B cell (primary cell): ENCODE data around the gene RNPEP. TPM values are rescaled to one million over a fixed set of nuclear protein-coding genes. Genes with fewer than 3 reads are reported as not detected.

Experiments
- ATAC-seq: fragments of 200-7000 bp; cut with Tn5 transposase; one replicate; pipeline ENCODE4 v1.10.0; 2021; ENCODE audit warnings: low read depth, mild to moderate bottlenecking, moderate number of reproducible peaks, moderate library complexity
- CTCF ChIA-PET: fragments of 350-600 bp; sonication (Branson Sonifier 250); formaldehyde crosslinking; loops from one replicate; lab custom pipeline; 2021; ENCODE audit warnings: antibody characterized with exemption, inconsistent platforms; lab: Charles Lee
- POLR2A ChIA-PET: fragments of 350-600 bp; sonication (Branson Sonifier 250); formaldehyde crosslinking; loops from one replicate; lab custom pipeline; 2021; ENCODE audit warnings: antibody characterized with exemption; lab: Charles Lee
- DNase-seq: peaks from one replicate; pipeline ENCODE4 v3.0.0; 2013
- H2AFZ ChIP-seq: 2 replicates; pipeline ENCODE4 v1.6.1; 2012; ENCODE audit warnings: mild to moderate bottlenecking, low read depth, low read length; ENCODE audit not compliant: insufficient read depth, poor library complexity, severe bottlenecking
- H3K27ac ChIP-seq, 2 donors: 1 replicate in 1 of 2; 2 replicates in 1 of 2; pipeline ENCODE4 v1.5.1; 2012 to 2013; ENCODE audit warnings: low read length in 2 of 2, mild to moderate bottlenecking in 2 of 2, moderate library complexity in 1 of 2
- H3K27me3 ChIP-seq, 4 experiments: fragments of 200-600 bp in 1 of 4; sonication (generic) in 1 of 4; replicated peaks in 1 of 4; 1 replicate in 2 of 4; 2 replicates in 2 of 4; pipeline versions ENCODE4 v1.6.1 to v1.7.0; 2013 to 2016; ENCODE audit warnings: low read length in 3 of 4, mild to moderate bottlenecking in 2 of 4, mixed read lengths in 1 of 4, moderate library complexity in 1 of 4; ENCODE audit not compliant: insufficient read depth in 4 of 4, control insufficient read depth in 3 of 4; ENCODE audit errors: control extremely low read depth in 1 of 4
- H3K36me3 ChIP-seq, 2 experiments: replicated peaks in 1 of 2; 1 replicate in 1 of 2; 2 replicates in 1 of 2; pipeline versions ENCODE4 v1.6.1 to v1.7.1; 2013; ENCODE audit warnings: low read length in 1 of 2; ENCODE audit not compliant: insufficient read depth in 2 of 2, control insufficient read depth in 1 of 2; ENCODE audit errors: control extremely low read depth in 1 of 2, extremely low read depth in 1 of 2
- H3K4me1 ChIP-seq, 2 donors: fragments of 200-600 bp in 1 of 2; sonication (generic) in 1 of 2; 1 replicate in 1 of 2; 2 replicates in 1 of 2; pipeline versions ENCODE4 v1.5.1 to v1.6.1; 2013 to 2017; ENCODE audit warnings: low read length in 2 of 2; ENCODE audit not compliant: control insufficient read depth in 2 of 2, insufficient read depth in 2 of 2
- H3K4me2 ChIP-seq: replicated peaks from 2 replicates; pipeline ENCODE3; 2012; ENCODE audit warnings: mild to moderate bottlenecking, low read depth, low read length; ENCODE audit not compliant: poor library complexity, severe bottlenecking
- H3K4me3 ChIP-seq, 5 experiments: fragments of 200-600 bp in 1 of 5; sonication (generic) in 1 of 5; 1 replicate in 3 of 5; 2 replicates in 2 of 5; pipeline versions ENCODE4 v1.5.1 to v1.7.0; 2011 to 2016; ENCODE audit warnings: low read length in 4 of 5, mild to moderate bottlenecking in 4 of 5, low read depth in 2 of 5, control low read depth in 1 of 5, moderate library complexity in 1 of 5; ENCODE audit not compliant: insufficient read depth in 1 of 5; ENCODE audit errors: control extremely low read depth in 1 of 5, extremely low read depth in 1 of 5
- H3K79me2 ChIP-seq: fragments of 200-600 bp; sonication (generic); one replicate; pipeline ENCODE4 v1.6.0; 2016; ENCODE audit warnings: low read length; ENCODE audit not compliant: control insufficient read depth, insufficient read depth
- H3K9ac ChIP-seq: fragments of 200-600 bp; sonication (generic); 2 replicates; pipeline ENCODE4 v1.6.1; 2017; ENCODE audit warnings: mild to moderate bottlenecking, low read length, moderate library complexity
- H3K9me3 ChIP-seq, 3 donors: one replicate each; pipeline versions ENCODE4 v1.6.1 to v1.7.1; 2013; ENCODE audit warnings: low read length in 2 of 3; ENCODE audit not compliant: control insufficient read depth in 2 of 3, insufficient read depth in 1 of 3; ENCODE audit errors: control extremely low read depth in 1 of 3
- H4K20me1 ChIP-seq: 2 replicates; pipeline ENCODE4 v1.6.0; 2012; ENCODE audit warnings: mild to moderate bottlenecking, low read length; ENCODE audit not compliant: insufficient read depth, control insufficient read depth, poor library complexity, severe bottlenecking
- H3K27ac Mint-ChIP-seq: one replicate; pipeline ENCODE4 v1.8.0; 2021; ENCODE audit warnings: mixed read lengths
- H3K27me3 Mint-ChIP-seq: one replicate; pipeline ENCODE4 v1.8.0; 2021; ENCODE audit warnings: mixed read lengths
- H3K4me1 Mint-ChIP-seq: one replicate; pipeline ENCODE4 v1.8.0; 2021; ENCODE audit warnings: mixed read lengths
- H3K4me3 Mint-ChIP-seq: one replicate; pipeline ENCODE4 v1.8.0; 2021; ENCODE audit warnings: mixed read lengths
- H3K9me3 Mint-ChIP-seq: one replicate; pipeline ENCODE4 v1.8.0; 2022; ENCODE audit warnings: mixed read lengths; ENCODE audit not compliant: insufficient read depth
- EZH2 ChIP-seq: IDR thresholded peaks from 2 replicates; pipeline ENCODE4 v1.6.1; 2012; ENCODE audit warnings: borderline replicate concordance, low read depth, mild to moderate bottlenecking, moderate library complexity, low read length; ENCODE audit not compliant: insufficient read depth, poor library complexity, severe bottlenecking
- WGBS: methylation state at CpG from one replicate; pipeline ENCODE4 v1.1.5; 2013; ENCODE audit warnings: missing lambda C conversion rate; ENCODE audit not compliant: insufficient coverage; 5-methylcytosine and 5-hydroxymethylcytosine counted together
- intact Hi-C: fragments of 100-400 bp; cut with micrococcal nuclease; formaldehyde crosslinking; loops from one replicate; pipeline ENCODE4 v1.10.0; 2022
- polyA plus RNA-seq: library from polyadenylated mRNA; depleted of rRNA; stranded (reverse); fragments of >200 nt; gene quantifications from 2 replicates; pipeline ENCODE4 v1.2.3, GENCODE V29; 2012
- total RNA-seq, 2 donors: library from RNA; stranded (reverse); fragments of 120-200 nt in 1 of 2; gene quantifications; 1 replicate in 1 of 2; 2 replicates in 1 of 2; pipeline versions ENCODE4 v1.2.3 to v1.2.4, GENCODE V29; 2013 to 2022
- TF ChIP-seq, protein P1 (sequence below): fragments of 200-600 bp; IDR thresholded peaks from one replicate; pipeline ENCODE4 v1.8.0; 2022; ENCODE audit warnings: antibody characterized with exemption, mild to moderate bottlenecking

The RNPEP gene
- total and polyA plus RNA-seq, 2 donors (not counting 1 experiment from before 2014, with no cell fraction given): 28.9 to 42.9 TPM

DNA sequence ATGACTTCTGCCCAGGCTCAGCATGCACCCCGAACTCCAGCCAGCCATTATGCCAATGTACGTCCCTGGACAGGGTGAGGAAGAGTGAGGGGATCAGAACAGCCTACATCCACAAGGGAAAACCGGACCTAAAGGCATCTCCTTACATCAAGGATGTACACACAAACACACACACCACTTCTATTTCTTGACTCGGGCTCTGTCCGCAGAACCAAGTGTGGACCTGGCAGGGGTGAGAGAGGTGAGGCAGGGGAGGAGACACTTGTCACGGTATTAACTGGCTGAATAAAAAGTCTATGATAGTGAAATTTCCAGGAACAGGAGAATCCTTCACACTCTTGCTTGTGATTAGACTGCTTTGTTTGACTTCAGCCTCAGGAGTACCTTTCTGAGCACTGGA, 38.4 kb upstream of the RNPEP start:
- H3K79me2 ChIP-seq: no peaks in the 10 kb centered on the region
- ChIA-PET POLR2A (no interaction called here), CTCF (no interaction called here)
- intact Hi-C loops: no loop called here
- Mint-ChIP-seq H3K9me3 (no peaks in the 10 kb centered on the region), H3K27ac (no peak overlapping the region), H3K27me3 (peaks cover 60% of the 10 kb centered on the region), H3K4me3 (no peak overlapping the region), H3K4me1 (peaks cover 11% of the 10 kb centered on the region)
- TF ChIP-seq EZH2: no peak
- TF ChIP-seq, protein P1, sequence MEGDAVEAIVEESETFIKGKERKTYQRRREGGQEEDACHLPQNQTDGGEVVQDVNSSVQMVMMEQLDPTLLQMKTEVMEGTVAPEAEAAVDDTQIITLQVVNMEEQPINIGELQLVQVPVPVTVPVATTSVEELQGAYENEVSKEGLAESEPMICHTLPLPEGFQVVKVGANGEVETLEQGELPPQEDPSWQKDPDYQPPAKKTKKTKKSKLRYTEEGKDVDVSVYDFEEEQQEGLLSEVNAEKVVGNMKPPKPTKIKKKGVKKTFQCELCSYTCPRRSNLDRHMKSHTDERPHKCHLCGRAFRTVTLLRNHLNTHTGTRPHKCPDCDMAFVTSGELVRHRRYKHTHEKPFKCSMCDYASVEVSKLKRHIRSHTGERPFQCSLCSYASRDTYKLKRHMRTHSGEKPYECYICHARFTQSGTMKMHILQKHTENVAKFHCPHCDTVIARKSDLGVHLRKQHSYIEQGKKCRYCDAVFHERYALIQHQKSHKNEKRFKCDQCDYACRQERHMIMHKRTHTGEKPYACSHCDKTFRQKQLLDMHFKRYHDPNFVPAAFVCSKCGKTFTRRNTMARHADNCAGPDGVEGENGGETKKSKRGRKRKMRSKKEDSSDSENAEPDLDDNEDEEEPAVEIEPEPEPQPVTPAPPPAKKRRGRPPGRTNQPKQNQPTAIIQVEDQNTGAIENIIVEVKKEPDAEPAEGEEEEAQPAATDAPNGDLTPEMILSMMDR: no peak
- no peak overlapping the region for H3K4me3 ChIP-seq
- WGBS: 100% methylated on average over 1 of the region's 6 CpGs
- H3K27me3 ChIP-seq: peaks cover 0 to 41% (median 31%) of the 10 kb centered on the region in 4 experiments
- H3K9me3 ChIP-seq: peaks cover 0 to 6% (median 0%) of the 10 kb centered on the region in 3 donors
- DNase-seq: no peak
- no peak overlapping the region for H3K4me2 ChIP-seq
- H3K4me1 ChIP-seq: peaks cover 10 to 11% of the 10 kb centered on the region in 2 donors
- no peak overlapping the region for H3K27ac ChIP-seq
- H3K36me3 ChIP-seq: no peaks in the 10 kb centered on the region
- H2AFZ ChIP-seq: no peak overlapping the region
- H3K9ac ChIP-seq: no peak overlapping the region
- no peak for ATAC-seq
- no peaks in the 10 kb centered on the region for H4K20me1 ChIP-seq

DNA sequence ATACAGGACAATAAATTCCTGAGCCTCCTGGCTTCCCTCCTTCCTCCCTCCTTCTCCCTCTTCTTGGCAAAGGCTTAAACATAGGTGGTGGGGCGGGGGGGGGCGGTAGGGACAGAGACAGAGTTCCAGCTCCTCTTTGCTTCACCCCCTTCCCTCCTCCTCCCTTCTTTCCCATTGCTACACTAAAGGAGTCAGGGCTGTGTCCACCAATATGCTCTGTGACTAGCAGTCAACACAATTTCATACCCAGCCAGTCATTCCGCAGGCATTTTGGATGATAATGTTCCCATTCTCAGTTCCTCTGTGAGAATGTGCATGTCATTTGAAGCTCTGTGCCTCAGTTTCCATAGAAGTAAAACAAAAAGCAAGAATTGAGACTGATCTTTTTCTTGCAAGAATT, 37.8 kb upstream of the RNPEP start:
- no peak overlapping the region for H2AFZ ChIP-seq
- Mint-ChIP-seq H3K4me1 (peaks cover 11% of the 10 kb centered on the region), H3K27ac (no peak overlapping the region), H3K9me3 (no peaks in the 10 kb centered on the region), H3K27me3 (peaks cover 60% of the 10 kb centered on the region), H3K4me3 (no peak overlapping the region)
- no peak overlapping the region for H3K4me2 ChIP-seq
- no peak for DNase-seq
- intact Hi-C loops: no loop called here
- no peak overlapping the region for H3K9ac ChIP-seq
- no peak overlapping the region for H3K4me3 ChIP-seq
- CTCF ChIA-PET: no interaction called here
- WGBS: 71% methylated on average over 1 of the region's 3 CpGs
- TF ChIP-seq EZH2: no peak
- TF ChIP-seq, protein P1: no peak
- POLR2A ChIA-PET: no interaction called here
- peaks cover 0 to 41% (median 31%) of the 10 kb centered on the region in 4 experiments for H3K27me3 ChIP-seq
- no peaks in the 10 kb centered on the region for H4K20me1 ChIP-seq
- peaks cover 0 to 6% (median 0%) of the 10 kb centered on the region in 3 donors for H3K9me3 ChIP-seq
- no peak for ATAC-seq
- no peaks in the 10 kb centered on the region for H3K79me2 ChIP-seq
- H3K36me3 ChIP-seq: no peaks in the 10 kb centered on the region
- no peak overlapping the region for H3K27ac ChIP-seq
- peaks cover 10 to 11% of the 10 kb centered on the region in 2 donors for H3K4me1 ChIP-seq
